ENCODE data around the gene ATP1A4.

DNA sequence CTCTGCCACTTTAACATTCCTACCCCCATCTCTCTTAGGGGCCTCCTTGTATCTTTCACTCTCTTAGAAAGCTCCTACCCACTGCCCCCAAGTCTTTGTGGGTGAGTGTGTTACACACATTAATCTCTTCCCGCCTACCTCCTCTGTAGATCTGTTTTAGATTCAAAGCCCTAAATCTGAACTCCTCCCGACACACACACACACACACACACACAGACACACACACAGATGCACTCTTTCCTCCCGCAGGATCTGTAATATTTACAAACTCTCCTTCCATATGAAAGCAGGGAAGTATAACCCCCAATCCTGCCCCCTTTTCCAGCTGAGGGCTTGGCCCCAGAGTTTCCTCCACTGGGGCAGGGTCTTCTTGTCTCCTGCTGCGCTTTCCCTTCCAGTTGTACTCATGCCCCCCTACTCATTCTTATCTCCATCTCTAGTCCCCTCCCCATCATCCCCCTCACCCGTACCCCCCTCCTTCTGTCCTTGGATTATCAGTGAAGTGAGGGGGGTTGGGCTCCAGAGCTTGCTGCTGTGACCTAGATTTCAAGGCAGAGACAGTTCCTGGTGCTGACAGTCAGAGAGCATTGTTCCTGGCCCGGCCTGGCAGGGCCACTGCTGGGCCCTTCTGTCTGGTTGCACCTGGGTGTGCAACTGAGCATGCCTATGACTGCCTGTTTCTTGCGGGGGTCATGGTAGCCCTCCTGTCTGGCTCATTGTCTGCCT lies 58.1 kb downstream of the ATP1A4 start:
- TF ChIP-seq, protein P1, sequence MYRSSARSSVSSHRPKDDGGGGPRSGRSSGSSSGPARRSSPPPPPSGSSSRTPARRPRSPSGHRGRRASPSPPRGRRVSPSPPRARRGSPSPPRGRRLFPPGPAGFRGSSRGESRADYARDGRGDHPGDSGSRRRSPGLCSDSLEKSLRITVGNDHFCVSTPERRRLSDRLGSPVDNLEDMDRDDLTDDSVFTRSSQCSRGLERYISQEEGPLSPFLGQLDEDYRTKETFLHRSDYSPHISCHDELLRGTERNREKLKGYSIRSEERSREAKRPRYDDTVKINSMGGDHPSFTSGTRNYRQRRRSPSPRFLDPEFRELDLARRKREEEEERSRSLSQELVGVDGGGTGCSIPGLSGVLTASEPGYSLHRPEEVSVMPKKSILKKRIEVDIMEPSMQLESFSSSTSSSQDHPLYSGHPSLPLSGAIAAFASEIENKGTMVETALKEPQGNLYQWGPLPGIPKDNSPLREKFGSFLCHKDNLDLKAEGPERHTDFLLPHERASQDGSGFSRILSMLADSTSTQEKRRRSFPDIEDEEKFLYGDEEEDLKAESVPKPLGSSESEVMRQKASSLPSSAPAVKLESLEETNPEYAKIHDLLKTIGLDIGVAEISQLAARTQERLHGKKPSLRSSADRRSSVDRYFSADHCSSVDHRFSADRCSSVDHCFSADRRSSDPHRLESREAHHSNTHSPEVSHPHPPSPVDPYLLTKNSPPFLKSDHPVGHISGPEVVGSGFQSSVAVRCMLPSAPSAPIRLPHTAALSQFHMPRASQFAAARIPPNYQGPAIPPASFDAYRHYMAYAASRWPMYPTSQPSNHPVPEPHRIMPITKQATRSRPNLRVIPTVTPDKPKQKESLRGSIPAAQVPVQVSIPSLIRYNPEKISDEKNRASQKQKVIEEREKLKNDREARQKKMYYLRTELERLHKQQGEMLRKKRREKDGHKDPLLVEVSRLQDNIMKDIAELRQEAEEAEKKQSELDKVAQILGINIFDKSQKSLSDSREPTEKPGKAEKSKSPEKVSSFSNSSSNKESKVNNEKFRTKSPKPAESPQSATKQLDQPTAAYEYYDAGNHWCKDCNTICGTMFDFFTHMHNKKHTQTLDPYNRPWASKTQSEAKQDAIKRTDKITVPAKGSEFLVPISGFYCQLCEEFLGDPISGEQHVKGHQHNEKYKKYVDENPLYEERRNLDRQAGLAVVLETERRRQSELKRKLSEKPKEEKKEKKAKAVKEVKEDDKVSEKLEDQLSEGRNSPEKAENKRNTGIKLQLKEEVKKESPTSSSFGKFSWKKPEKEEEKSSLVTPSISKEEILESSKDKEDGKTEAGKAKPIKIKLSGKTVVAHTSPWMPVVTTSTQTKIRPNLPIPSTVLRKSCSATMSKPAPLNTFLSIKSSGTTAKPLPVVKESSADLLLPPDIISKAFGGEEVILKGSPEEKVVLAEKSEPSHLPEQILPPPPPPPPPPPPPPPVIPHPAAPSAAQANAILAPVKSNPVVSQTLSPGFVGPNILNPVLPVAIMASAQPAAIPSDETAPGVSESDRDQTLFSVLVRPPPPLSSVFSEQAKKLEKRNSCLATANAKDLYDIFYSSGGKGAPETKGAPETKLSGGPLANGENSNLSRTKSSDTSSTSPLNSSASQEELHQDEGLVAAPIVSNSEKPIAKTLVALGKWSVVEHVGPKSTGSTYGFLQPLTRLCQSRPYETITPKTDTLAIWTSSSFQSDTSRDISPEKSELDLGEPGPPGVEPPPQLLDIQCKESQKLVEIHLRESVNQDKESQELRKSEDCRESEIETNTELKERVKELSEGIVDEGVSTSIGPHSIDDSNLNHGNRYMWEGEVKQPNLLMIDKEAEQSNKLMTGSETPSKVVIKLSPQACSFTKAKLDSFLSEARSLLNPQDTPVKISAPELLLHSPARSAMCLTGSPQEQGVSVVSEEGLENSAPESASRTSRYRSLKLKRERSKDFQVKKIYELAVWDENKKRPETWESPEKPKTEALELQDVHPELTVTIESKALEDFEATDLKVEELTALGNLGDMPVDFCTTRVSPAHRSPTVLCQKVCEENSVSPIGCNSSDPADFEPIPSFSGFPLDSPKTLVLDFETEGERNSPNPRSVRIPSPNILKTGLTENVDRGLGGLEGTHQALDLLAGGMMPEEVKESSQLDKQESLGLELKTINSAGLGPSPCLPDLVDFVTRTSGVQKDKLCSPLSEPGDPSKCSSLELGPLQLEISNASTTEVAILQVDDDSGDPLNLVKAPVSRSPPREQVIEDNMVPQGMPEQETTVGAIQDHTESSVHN (CRISPR knock-in tag; IDR thresholded peaks at IDR 0.05) = no peak
- TF ChIP-seq RAD51 (IDR thresholded peaks at IDR 0.05; ENCODE audit: borderline replicate concordance) (no peak), PCBP1 (IDR thresholded peaks at IDR 0.05; ENCODE audit: borderline replicate concordance, low read depth, low read length) (no peak), MED1 (CRISPR knock-in tag; IDR thresholded peaks at IDR 0.05) (no peak)

All from HepG2 (cell line).